K562 treated with DMSO at 1 percent for 24 hours (cell line): ENCODE data around the gene RBM7. TPM values are rescaled to one million over a fixed set of nuclear protein-coding genes. Genes with fewer than 3 reads are reported as not detected.

Experiments used
- total RNA-seq: library from RNA; unstranded; fragments of 300-600 nt; gene quantifications from 2 replicates; pipeline ENCODE4 v1.2.3, GENCODE V29; 2022; ENCODE audit warnings: low read depth; ENCODE audit not compliant: insufficient read depth

The RBM7 gene, protein sequence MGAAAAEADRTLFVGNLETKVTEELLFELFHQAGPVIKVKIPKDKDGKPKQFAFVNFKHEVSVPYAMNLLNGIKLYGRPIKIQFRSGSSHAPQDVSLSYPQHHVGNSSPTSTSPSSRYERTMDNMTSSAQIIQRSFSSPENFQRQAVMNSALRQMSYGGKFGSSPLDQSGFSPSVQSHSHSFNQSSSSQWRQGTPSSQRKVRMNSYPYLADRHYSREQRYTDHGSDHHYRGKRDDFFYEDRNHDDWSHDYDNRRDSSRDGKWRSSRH
- total RNA-seq: 13.3 and 15.8 TPM in 2 replicates

GRCh38 chr11:114400216-114400914 is at the start of gene RBM7, which contains the start of gene C11orf71:
Gene RBM7, plus strand, starts transcription at chr11:114400666. Its CDS starts 6 bp downstream, at chr11:114400672.
Gene C11orf71, minus strand, starts transcription at chr11:114400511. Its CDS starts 180 bp downstream, at chr11:114400331.

GRCh38 chr11:114439229-114440120 is 39.0 kb downstream of the RBM7 start, which contains the start of gene REXO2:
Gene REXO2, plus strand, starts transcription at chr11:114439467. Its CDS starts 62 bp downstream, at chr11:114439529.

Other genes with a start within 250 kb of the RBM7 start
- 52.4 and 64.1 TPM in 2 replicates for gene NNMT, start 104.3 kb upstream of the RBM7 start, total RNA-seq
- gene C11orf71, start 155 bp upstream of the RBM7 start, total RNA-seq: 6.8 and 7.8 TPM in 2 replicates
- 89.1 and 94.8 TPM in 2 replicates for gene REXO2, start 38.8 kb downstream of the RBM7 start, total RNA-seq
- not detected in 2 replicates for gene NXPE1, start 159.2 kb downstream of the RBM7 start, total RNA-seq
- gene NXPE4, start 195.1 kb downstream of the RBM7 start, total RNA-seq: not detected in 2 replicates